Activated CD8-positive, alpha-beta memory T cell treated with anti-CD3 and anti-CD28 coated beads, Interleukin-2, amount 10 ng/mL, durations not matched to agents 7 days and 5 days (primary cell): ENCODE data around the gene LYZL4. TPM values are rescaled to one million over a fixed set of nuclear protein-coding genes. Genes with fewer than 3 reads are reported as not detected.

Experiments
- ATAC-seq: fragments of 150-1000 bp; cut with Tn5 transposase; one replicate; pipeline ENCODE4 v1.10.0; 2021; ENCODE audit warnings: moderate library complexity
- CTCF ChIA-PET: fragments of 350-600 bp; sonication (Branson Sonifier 250); formaldehyde crosslinking; loops from one replicate; lab custom pipeline; 2021; ENCODE audit warnings: antibody characterized with exemption; lab: Charles Lee
- DNase-seq: peaks from one replicate; pipeline ENCODE4 v3.0.0-alpha.2; 2020
- H3K27ac Mint-ChIP-seq: one replicate; pipeline ENCODE4 v1.8.0; 2021; ENCODE audit warnings: mild to moderate bottlenecking, mixed read lengths
- H3K27me3 Mint-ChIP-seq: one replicate; pipeline ENCODE4 v1.8.0; 2021; ENCODE audit warnings: mixed read lengths
- H3K36me3 Mint-ChIP-seq: one replicate; pipeline ENCODE4 v1.8.0; 2021; ENCODE audit warnings: mild to moderate bottlenecking, mixed read lengths
- H3K4me1 Mint-ChIP-seq: one replicate; pipeline ENCODE4 v1.8.0; 2021; ENCODE audit warnings: mixed read lengths
- H3K4me3 Mint-ChIP-seq: one replicate; pipeline ENCODE4 v1.8.0; 2021; ENCODE audit warnings: mild to moderate bottlenecking, moderate library complexity, mixed read lengths
- H3K9me3 Mint-ChIP-seq: one replicate; pipeline ENCODE4 v1.8.0; 2022; ENCODE audit warnings: low read depth, mixed read lengths
- total RNA-seq, 2 experiments: library from RNA; stranded (reverse); gene quantifications; one replicate each; pipeline ENCODE4 v1.2.3, GENCODE V29; 2021

Gene LYZL4
- total RNA-seq, 2 experiments from 2014 or later = not detected

GRCh38 chr3:42347928-42348327 lies 62.5 kb downstream of the LYZL4 start:
- Mint-ChIP-seq H3K27ac (no peak overlapping the region), H3K9me3 (no peaks in the 10 kb centered on the region), H3K36me3 (no peaks in the 10 kb centered on the region), H3K4me3 (no peak overlapping the region), H3K4me1 (peaks cover 8% of the 10 kb centered on the region), H3K27me3 (no peaks in the 10 kb centered on the region)
- no peak for DNase-seq
- ATAC-seq = no peak
- CTCF ChIA-PET = no interaction called here

Other genes with a start within 250 kb of the LYZL4 start
- gene CCK, start 144.4 kb downstream of the LYZL4 start, total RNA-seq = not detected
- gene VIPR1, start 92.0 kb upstream of the LYZL4 start, total RNA-seq = 1 to 10 TPM in 1 of 2 experiments, under 1 TPM in 1; 0.14 to 1.9 TPM
- gene SEC22C, start 171.4 kb upstream of the LYZL4 start, total RNA-seq = 10 to 100 TPM; 46.1 to 47.3 TPM
- gene SS18L2, start 180.2 kb upstream of the LYZL4 start, total RNA-seq = 10 to 100 TPM; 59.3 to 71.9 TPM
- gene NKTR, start 190.1 kb upstream of the LYZL4 start, total RNA-seq = 100 to 1,000 TPM in 1 of 2 experiments, 10 to 100 TPM in 1; 76.0 to 120 TPM
- under 1 TPM; 0.41 to 0.56 TPM for gene ZBTB47, start 243.1 kb upstream of the LYZL4 start, total RNA-seq